ENCODE results near the gene URI1.
"Not testable (repeated sequence)": the region's sequence is repeated elsewhere in the genome, so short reads cannot be mapped to it uniquely, and the experiment has no call there.

The URI1 gene

DNA sequence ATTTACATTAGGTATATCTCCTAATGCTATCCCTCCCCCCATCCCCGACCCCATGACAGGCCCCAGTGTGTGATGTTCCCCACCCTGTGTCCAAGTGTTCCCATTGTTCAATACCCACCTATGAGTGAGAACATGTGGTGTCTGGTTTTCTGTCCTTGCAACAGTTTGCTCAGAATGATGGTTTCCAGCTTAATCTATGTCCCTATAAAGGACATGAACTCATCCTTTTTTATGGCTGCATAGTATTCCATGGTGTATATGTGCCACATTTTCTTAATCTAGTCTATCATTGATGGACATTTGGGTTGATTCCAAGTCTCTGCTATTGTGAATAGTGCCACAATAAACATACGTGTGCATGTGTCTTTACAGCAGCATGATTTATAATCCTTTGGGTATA lies 26.2 kb upstream of the URI1 start:
- not testable (repeated sequence) for H3K9ac ChIP-seq (ENCODE audit: low read depth, low read length, poor library complexity); H3K27ac ChIP-seq (replicated peaks; ENCODE audit: low read length); H3K79me1 ChIP-seq (ENCODE audit: low read depth, low read length); H3K18ac ChIP-seq (ENCODE audit: low read length); H2BK120ac ChIP-seq (ENCODE audit: low read depth, low read length); H4K8ac ChIP-seq (ENCODE audit: low read depth, low read length); H3K4me2 ChIP-seq (ENCODE audit: insufficient read depth, low read length, poor library complexity, severe bottlenecking); H3K23ac ChIP-seq (ENCODE audit: low read depth, low read length, poor library complexity); H2BK5ac ChIP-seq (ENCODE audit: low read length); H3K14ac ChIP-seq (ENCODE audit: low read length); H3K4me1 ChIP-seq (ENCODE audit: control insufficient read depth in 2 of 2, insufficient read depth in 1 of 2, low read depth in 1 of 2, low read length in 2 of 2); H3K4me3 ChIP-seq (ENCODE audit: low read length in 2 of 2); H2BK15ac ChIP-seq (ENCODE audit: low read length); H3K4ac ChIP-seq (ENCODE audit: low read length); H2AK5ac ChIP-seq (ENCODE audit: low read depth, low read length); H4K91ac ChIP-seq (ENCODE audit: low read depth, low read length, poor library complexity); H3K36me3 ChIP-seq (replicated peaks in 1 of 2; ENCODE audit: control insufficient read depth in 2 of 2, insufficient read depth in 2 of 2, low read length in 2 of 2); DNase-seq (ENCODE audit: low spot score); H3K27me3 ChIP-seq (ENCODE audit: control insufficient read depth in 3 of 3, insufficient read depth in 3 of 3, low read depth in 1 of 3, low read length in 3 of 3); H2BK12ac ChIP-seq (ENCODE audit: low read length); H2AFZ ChIP-seq (ENCODE audit: low read length); H3K9me3 ChIP-seq (replicated peaks in 1 of 2; ENCODE audit: control insufficient read depth in 2 of 2, insufficient read depth in 1 of 2, low read depth in 1 of 2, low read length in 2 of 2)
- WGBS, 2 donors (ENCODE audit: extremely low coverage in 2 of 2, insufficient read length in 2 of 2, insufficient replicate concordance in 1 of 2), result no CpG with 5 or more reads among the region's 2 CpGs

- Histone ChIP-seq H2BK12ac (ENCODE audit: low read length) (no peak overlapping the region), H3K4me1 (ENCODE audit: control insufficient read depth in 2 of 2, insufficient read depth in 1 of 2, low read depth in 1 of 2, low read length in 2 of 2) (no peaks in the 10 kb centered on the region), H2BK5ac (ENCODE audit: low read length) (no peak overlapping the region), H2BK120ac (ENCODE audit: low read depth, low read length) (no peak overlapping the region), H3K23ac (ENCODE audit: low read depth, low read length, poor library complexity) (no peak overlapping the region), H4K91ac (ENCODE audit: low read depth, low read length, poor library complexity) (no peak overlapping the region), H3K9me3 (replicated peaks in 1 of 2; ENCODE audit: control insufficient read depth in 2 of 2, insufficient read depth in 1 of 2, low read depth in 1 of 2, low read length in 2 of 2) (no peaks in the 10 kb centered on the region), H3K18ac (ENCODE audit: low read length) (no peak overlapping the region), H3K14ac (ENCODE audit: low read length) (no peak overlapping the region), H3K27ac (replicated peaks; ENCODE audit: low read length) (no peak overlapping the region), H3K9ac (ENCODE audit: low read depth, low read length, poor library complexity) (no peak overlapping the region), H3K27me3 (ENCODE audit: control insufficient read depth in 3 of 3, insufficient read depth in 3 of 3, low read depth in 1 of 3, low read length in 3 of 3) (peaks cover 0 to 4% (median 0%) of the 10 kb centered on the region in 3 experiments), H2AK5ac (ENCODE audit: low read depth, low read length) (no peak overlapping the region), H3K4me3 (ENCODE audit: low read length in 2 of 2) (no peak overlapping the region), H3K4ac (ENCODE audit: low read length) (no peak overlapping the region), H4K8ac (ENCODE audit: low read depth, low read length) (no peak overlapping the region), H3K4me2 (ENCODE audit: insufficient read depth, low read length, poor library complexity, severe bottlenecking) (no peak overlapping the region), H2BK15ac (ENCODE audit: low read length) (no peak overlapping the region), H3K79me1 (ENCODE audit: low read depth, low read length) (no peaks in the 10 kb centered on the region), H3K36me3 (replicated peaks in 1 of 2; ENCODE audit: control insufficient read depth in 2 of 2, insufficient read depth in 2 of 2, low read length in 2 of 2) (no peaks in the 10 kb centered on the region), H2AFZ (ENCODE audit: low read length) (no peak overlapping the region)
- whole genome bisulfite sequencing, 2 donors (ENCODE audit: extremely low coverage in 2 of 2, insufficient read length in 2 of 2, insufficient replicate concordance in 1 of 2), result no CpG with 5 or more reads among the region's 7 CpGs
- DNase-seq (ENCODE audit: low spot score), result no peak
These were observed 24.1 kb upstream of the URI1 start for GRCh38 chr19:29917911-29918310.

DNA sequence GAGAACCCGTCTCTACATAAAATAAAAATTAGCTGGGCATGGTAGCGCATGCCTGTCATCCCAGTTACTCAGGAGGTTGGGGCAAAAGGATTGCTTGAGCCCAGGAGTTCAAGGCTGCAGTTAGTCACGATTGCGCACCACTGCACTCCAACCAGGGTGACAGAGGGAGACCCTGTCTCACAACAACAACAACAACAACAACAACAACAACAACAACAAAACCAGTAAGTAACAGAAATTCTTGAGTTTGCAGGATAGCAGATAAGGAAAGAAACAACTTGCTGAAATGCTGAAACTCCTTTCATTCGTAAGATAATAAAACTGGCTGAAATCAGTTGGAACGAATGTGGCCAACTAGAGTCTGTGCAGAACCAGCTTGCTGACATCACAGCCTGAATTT lies 23.1 kb upstream of the URI1 start:
- DNase-seq (ENCODE audit: low spot score), result no peak
- Histone ChIP-seq H3K9ac (ENCODE audit: low read depth, low read length, poor library complexity) (no peak overlapping the region), H4K8ac (ENCODE audit: low read depth, low read length) (no peak overlapping the region), H2AFZ (ENCODE audit: low read length) (no peak overlapping the region), H3K4me3 (ENCODE audit: low read length in 2 of 2) (no peak overlapping the region), H3K79me1 (ENCODE audit: low read depth, low read length) (no peaks in the 10 kb centered on the region), H2BK5ac (ENCODE audit: low read length) (no peak overlapping the region), H3K4ac (ENCODE audit: low read length) (no peak overlapping the region), H3K4me2 (ENCODE audit: insufficient read depth, low read length, poor library complexity, severe bottlenecking) (no peak overlapping the region), H2BK15ac (ENCODE audit: low read length) (no peak overlapping the region), H2BK120ac (ENCODE audit: low read depth, low read length) (no peak overlapping the region), H3K9me3 (replicated peaks in 1 of 2; ENCODE audit: control insufficient read depth in 2 of 2, insufficient read depth in 1 of 2, low read depth in 1 of 2, low read length in 2 of 2) (no peaks in the 10 kb centered on the region), H3K27ac (replicated peaks; ENCODE audit: low read length) (no peak overlapping the region), H3K4me1 (ENCODE audit: control insufficient read depth in 2 of 2, insufficient read depth in 1 of 2, low read depth in 1 of 2, low read length in 2 of 2) (no peaks in the 10 kb centered on the region), H3K23ac (ENCODE audit: low read depth, low read length, poor library complexity) (no peak overlapping the region), H3K14ac (ENCODE audit: low read length) (no peak overlapping the region), H4K91ac (ENCODE audit: low read depth, low read length, poor library complexity) (no peak overlapping the region), H2AK5ac (ENCODE audit: low read depth, low read length) (no peak overlapping the region), H3K36me3 (replicated peaks in 1 of 2; ENCODE audit: control insufficient read depth in 2 of 2, insufficient read depth in 2 of 2, low read length in 2 of 2) (no peaks in the 10 kb centered on the region), H3K18ac (ENCODE audit: low read length) (no peak overlapping the region), H2BK12ac (ENCODE audit: low read length) (no peak overlapping the region), H3K27me3 (ENCODE audit: control insufficient read depth in 3 of 3, insufficient read depth in 3 of 3, low read depth in 1 of 3, low read length in 3 of 3) (peaks cover 0 to 4% (median 0%) of the 10 kb centered on the region in 3 experiments)
- no CpG with 5 or more reads among the region's 6 CpGs for WGBS, 2 donors (ENCODE audit: extremely low coverage in 2 of 2, insufficient read length in 2 of 2, insufficient replicate concordance in 1 of 2)

DNA sequence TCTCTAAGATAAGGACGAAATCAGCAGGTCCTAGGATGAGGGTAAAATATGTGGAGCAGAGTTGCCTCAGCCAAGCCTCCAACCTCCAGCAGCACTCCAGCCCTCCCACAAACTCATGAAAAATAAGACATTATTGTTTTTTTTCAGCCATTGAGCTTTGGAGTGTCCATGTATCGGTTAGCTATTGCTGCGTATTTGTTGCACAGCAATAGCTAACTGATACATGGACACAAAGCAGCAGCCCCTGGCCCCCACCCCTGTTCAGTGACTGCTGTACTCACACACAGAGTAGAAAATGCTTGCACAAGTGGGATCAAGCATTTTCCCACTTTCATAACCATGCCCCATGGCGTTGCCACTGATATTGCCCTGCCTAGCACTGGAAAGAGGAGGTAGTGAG lies 19.1 kb upstream of the URI1 start:
- H3K23ac ChIP-seq (ENCODE audit: low read depth, low read length, poor library complexity), result no peak overlapping the region
- no peak overlapping the region for H3K4me3 ChIP-seq (ENCODE audit: low read length in 2 of 2)
- DNase-seq (ENCODE audit: low spot score), result no peak
- no peak overlapping the region for H2AFZ ChIP-seq (ENCODE audit: low read length)
- H3K14ac ChIP-seq (ENCODE audit: low read length), result no peak overlapping the region
- H3K4ac ChIP-seq (ENCODE audit: low read length), result no peak overlapping the region
- WGBS, 2 donors (ENCODE audit: extremely low coverage in 2 of 2, insufficient read length in 2 of 2, insufficient replicate concordance in 1 of 2), result no CpG with 5 or more reads among the region's 4 CpGs
- no peaks in the 10 kb centered on the region for H3K36me3 ChIP-seq (replicated peaks in 1 of 2; ENCODE audit: control insufficient read depth in 2 of 2, insufficient read depth in 2 of 2, low read length in 2 of 2)
- H2BK5ac ChIP-seq (ENCODE audit: low read length), result no peak overlapping the region
- H2BK120ac ChIP-seq (ENCODE audit: low read depth, low read length), result no peak overlapping the region
- H3K27ac ChIP-seq (replicated peaks; ENCODE audit: low read length), result no peak overlapping the region
- no peaks in the 10 kb centered on the region for H3K79me1 ChIP-seq (ENCODE audit: low read depth, low read length)
- no peak overlapping the region for H2BK12ac ChIP-seq (ENCODE audit: low read length)
- peaks cover 0 to 1% (median 0%) of the 10 kb centered on the region in 3 experiments for H3K27me3 ChIP-seq (ENCODE audit: control insufficient read depth in 3 of 3, insufficient read depth in 3 of 3, low read depth in 1 of 3, low read length in 3 of 3)
- H4K8ac ChIP-seq (ENCODE audit: low read depth, low read length), result no peak overlapping the region
- no peak overlapping the region for H3K4me2 ChIP-seq (ENCODE audit: insufficient read depth, low read length, poor library complexity, severe bottlenecking)
- H3K4me1 ChIP-seq (ENCODE audit: control insufficient read depth in 2 of 2, insufficient read depth in 1 of 2, low read depth in 1 of 2, low read length in 2 of 2), result peaks cover 0 to 1% of the 10 kb centered on the region in 2 donors
- no peak overlapping the region for H3K18ac ChIP-seq (ENCODE audit: low read length)
- no peak overlapping the region for H4K91ac ChIP-seq (ENCODE audit: low read depth, low read length, poor library complexity)
- H3K9ac ChIP-seq (ENCODE audit: low read depth, low read length, poor library complexity), result no peak overlapping the region
- no peaks in the 10 kb centered on the region for H3K9me3 ChIP-seq (replicated peaks in 1 of 2; ENCODE audit: control insufficient read depth in 2 of 2, insufficient read depth in 1 of 2, low read depth in 1 of 2, low read length in 2 of 2)
- H2AK5ac ChIP-seq (ENCODE audit: low read depth, low read length), result peak overlapping the region; percentile 64
- no peak overlapping the region for H2BK15ac ChIP-seq (ENCODE audit: low read length)

Data from neuronal stem cell (in vitro differentiated cells).